IgD-negative memory B cell (primary cell): ENCODE results near the gene NKAP. TPM values are rescaled to one million over a fixed set of nuclear protein-coding genes. Genes with fewer than 3 reads are reported as not detected.
"Not testable (repeated sequence)": the region's sequence is repeated elsewhere in the genome, so short reads cannot be mapped to it uniquely, and the experiment has no call there.

Experiments used
- H3K27ac Mint-ChIP-seq, 3 donors: one replicate each; pipeline ENCODE4 v1.8.0; 2020 to 2022; ENCODE audit warnings: mild to moderate bottlenecking in 3 of 3, mixed read lengths in 3 of 3, moderate library complexity in 1 of 3
- H3K27me3 Mint-ChIP-seq: one replicate; pipeline ENCODE4 v1.8.0; 2021; ENCODE audit warnings: mixed read lengths
- H3K36me3 Mint-ChIP-seq: one replicate; pipeline ENCODE4 v1.8.0; 2020; ENCODE audit warnings: mild to moderate bottlenecking, mixed read lengths
- H3K4me1 Mint-ChIP-seq, 3 donors: one replicate each; pipeline ENCODE4 v1.8.0; 2020 to 2022; ENCODE audit warnings: mixed read lengths in 3 of 3, mild to moderate bottlenecking in 1 of 3
- H3K4me3 Mint-ChIP-seq, 4 donors: one replicate each; pipeline ENCODE4 v1.8.0; 2020 to 2022; ENCODE audit warnings: mild to moderate bottlenecking in 4 of 4, mixed read lengths in 4 of 4, moderate library complexity in 3 of 4
- H3K9me3 Mint-ChIP-seq, 3 donors: one replicate each; pipeline ENCODE4 v1.8.0; 2020 to 2021; ENCODE audit warnings: mixed read lengths in 3 of 3, mild to moderate bottlenecking in 1 of 3
- polyA plus RNA-seq: library from polyadenylated mRNA; unstranded; fragments of 300-500 nt; fragmentation: Illumina TruSeq; gene quantifications from one replicate; pipeline ENCODE4 v1.2.3, GENCODE V29; 2021

NKAP gene
- 5.4 TPM for polyA plus RNA-seq

- peaks cover 7 to 14% (median 7%) of the 10 kb centered on the region in 3 donors for H3K4me1 Mint-ChIP-seq
- H3K27ac Mint-ChIP-seq: peak within 1 kb of the TSS; percentile 89 to 95 (median 94)
- H3K27me3 Mint-ChIP-seq: peaks cover 2% of the 10 kb centered on the region
- peak within 1 kb of the TSS; percentile 82 to 93 (median 86) for H3K4me3 Mint-ChIP-seq
- no peaks in the 10 kb centered on the region for H3K9me3 Mint-ChIP-seq
- H3K36me3 Mint-ChIP-seq: no peaks in the 10 kb centered on the region
Observed at GRCh38 chrX:119943185-119943988, at the start of gene NKAP. NKAP (minus strand) TSS chrX:119943751; CDS start chrX:119943605, 146 bp downstream.

- Mint-ChIP-seq H3K27me3 (peaks cover 47% of the 10 kb centered on the region), H3K9me3 (peaks cover 0 to 2% (median 0%) of the 10 kb centered on the region in 3 donors), H3K4me1 (peaks cover 0 to 9% (median 7%) of the 10 kb centered on the region in 3 donors), H3K27ac (peak overlapping the region in 2 of 3 donors; percentile 36 to 87), H3K4me3 (peak overlapping the region in 3 of 4 donors; percentile 71 to 87 (median 72)), H3K36me3 (peaks cover 1% of the 10 kb centered on the region)
Observed at GRCh38 chrX:119991005-119991787, 47.6 kb upstream of the NKAP start.

- Mint-ChIP-seq H3K27ac (peak overlapping the region in 1 of 3 donors; percentile 36), H3K27me3 (peaks cover 41% of the 10 kb centered on the region), H3K4me3 (peak overlapping the region; percentile 28 to 87 (median 67)), H3K9me3 (no peaks in the 10 kb centered on the region), H3K36me3 (peaks cover 1% of the 10 kb centered on the region), H3K4me1 (peaks cover 0 to 9% (median 7%) of the 10 kb centered on the region in 3 donors)
Observed at GRCh38 chrX:119990556-119991004, 47.0 kb upstream of the NKAP start.

DNA sequence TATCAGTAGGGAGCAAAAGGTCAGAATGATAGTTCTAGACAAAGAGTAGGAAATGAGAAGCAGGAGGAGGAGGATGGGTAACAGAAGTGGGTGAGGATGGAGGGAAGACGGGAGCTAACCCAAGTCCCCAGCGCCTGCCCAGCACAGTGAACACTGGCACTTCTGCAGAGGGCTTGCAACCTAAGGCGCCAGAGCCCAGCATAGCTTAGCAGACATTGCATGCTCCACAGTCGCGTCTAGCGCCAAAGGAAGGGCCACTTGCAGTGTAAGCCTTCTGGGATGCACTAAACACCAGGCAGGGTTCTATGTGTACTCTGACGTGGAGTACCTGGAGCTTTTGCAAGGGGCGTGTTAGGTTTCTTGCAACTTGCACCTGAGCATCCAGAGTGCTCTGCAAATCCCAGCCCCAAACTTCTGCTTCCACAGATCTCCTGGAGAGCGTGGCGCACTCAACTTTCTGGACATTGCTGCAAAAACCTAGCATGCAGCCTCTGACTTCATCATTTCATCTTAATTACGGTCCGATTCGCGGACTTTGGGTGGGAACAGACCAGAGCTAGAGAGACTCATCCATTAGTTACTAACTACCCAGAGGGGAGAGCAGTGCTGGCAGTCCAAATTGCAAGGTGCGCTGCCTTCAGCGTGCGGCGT lies 46.5 kb upstream of the NKAP start:
- Mint-ChIP-seq H3K9me3 (no peaks in the 10 kb centered on the region), H3K27ac (peak overlapping the region in 1 of 3 donors; percentile 36), H3K4me1 (peaks cover 0 to 9% (median 7%) of the 10 kb centered on the region in 3 donors), H3K36me3 (peaks cover 1% of the 10 kb centered on the region), H3K27me3 (peaks cover 37% of the 10 kb centered on the region), H3K4me3 (peak overlapping the region; percentile 28 to 87 (median 78))

GRCh38 chrX:119986203-119986602 lies 42.7 kb upstream of the NKAP start:
- Mint-ChIP-seq H3K9me3 (no peaks in the 10 kb centered on the region), H3K27me3 (peaks cover 24% of the 10 kb centered on the region), H3K27ac (peak overlapping the region in 1 of 3 donors; percentile 54), H3K4me3 (no peak overlapping the region), H3K36me3 (peaks cover 1% of the 10 kb centered on the region), H3K4me1 (peaks cover 0 to 9% (median 7%) of the 10 kb centered on the region in 3 donors)

GRCh38 chrX:119984652-119985051 lies 41.1 kb upstream of the NKAP start:
- peaks cover 1% of the 10 kb centered on the region for H3K36me3 Mint-ChIP-seq

GRCh38 chrX:119983494-119983893 lies 39.9 kb upstream of the NKAP start:
- no peaks in the 10 kb centered on the region for H3K9me3 Mint-ChIP-seq
- H3K4me1 Mint-ChIP-seq: no peaks in the 10 kb centered on the region
- H3K36me3 Mint-ChIP-seq: peaks cover 1% of the 10 kb centered on the region
- no peak overlapping the region for H3K4me3 Mint-ChIP-seq
- H3K27me3 Mint-ChIP-seq: peaks cover 10% of the 10 kb centered on the region
- no peak overlapping the region for H3K27ac Mint-ChIP-seq

More at GRCh38 chrX:119984652-119985051, 41.1 kb upstream of the NKAP start:
- Mint-ChIP-seq H3K27ac (no peak overlapping the region), H3K4me1 (peaks cover 0 to 2% (median 0%) of the 10 kb centered on the region in 3 donors), H3K4me3 (no peak overlapping the region), H3K27me3 (peaks cover 13% of the 10 kb centered on the region), H3K9me3 (no peaks in the 10 kb centered on the region)

DNA sequence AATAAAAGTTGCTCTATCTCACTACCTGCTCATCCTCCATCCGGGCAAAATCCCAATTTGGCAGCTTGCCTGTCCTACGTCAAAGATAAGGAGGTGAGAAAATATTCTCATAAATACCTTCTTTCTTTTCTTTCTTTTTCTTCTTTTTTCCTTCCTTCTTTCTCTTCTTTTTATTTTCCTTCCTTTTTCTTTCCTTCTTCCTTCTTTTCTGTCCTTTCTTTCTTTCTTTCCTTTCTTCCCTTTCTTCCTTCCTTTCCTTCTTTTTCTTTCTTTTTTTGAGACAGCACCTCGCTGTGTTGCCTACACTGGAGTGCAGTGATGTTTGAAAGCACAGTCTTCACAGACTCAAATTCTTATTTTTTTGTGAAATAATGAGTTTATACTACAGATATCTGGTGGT lies 38.6 kb upstream of the NKAP start:
- Mint-ChIP-seq H3K27ac (no peak overlapping the region), H3K27me3 (peaks cover 10% of the 10 kb centered on the region), H3K4me3 (no peak overlapping the region), H3K4me1 (no peaks in the 10 kb centered on the region), H3K9me3 (no peaks in the 10 kb centered on the region), H3K36me3 (no peaks in the 10 kb centered on the region)

DNA sequence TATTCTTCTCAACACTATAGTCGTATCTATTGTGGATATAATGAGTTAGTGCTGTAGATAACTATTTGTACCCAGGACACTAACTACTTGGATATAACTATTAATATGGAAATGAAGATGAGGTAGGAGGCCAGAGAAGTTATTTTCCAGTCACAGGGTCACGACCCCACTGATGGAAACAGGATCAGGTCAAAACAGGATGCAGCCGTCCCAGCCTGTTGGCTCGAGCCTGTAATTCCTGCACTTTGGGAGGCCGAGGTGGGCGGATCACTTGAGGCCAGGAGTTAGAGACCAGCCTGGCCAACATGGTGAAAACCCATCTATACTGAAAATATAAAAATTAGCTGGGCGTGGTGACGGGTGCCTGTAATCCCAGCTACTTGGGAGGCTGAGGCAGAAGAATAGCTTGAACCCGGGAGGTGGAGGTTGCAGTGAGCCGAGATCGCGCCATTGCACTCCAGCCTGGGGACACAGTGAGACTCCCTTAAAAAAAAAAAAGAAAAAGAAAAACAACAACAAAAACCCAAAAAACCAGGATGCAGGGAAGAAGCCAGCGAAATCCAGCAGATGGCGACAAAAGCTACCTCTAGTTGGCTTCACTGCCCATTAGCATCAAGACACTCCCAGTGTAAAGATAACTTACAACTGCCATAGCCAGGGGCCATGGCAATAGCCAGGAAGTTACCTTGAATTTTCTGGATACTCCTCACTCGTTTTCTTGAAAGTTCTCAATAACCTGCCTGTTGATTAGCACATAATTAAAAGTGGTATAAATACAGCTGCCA lies 37.9 kb upstream of the NKAP start:
- H3K4me1 Mint-ChIP-seq: no peaks in the 10 kb centered on the region
- peaks cover 10% of the 10 kb centered on the region for H3K27me3 Mint-ChIP-seq
- no peaks in the 10 kb centered on the region for H3K9me3 Mint-ChIP-seq
- H3K36me3 Mint-ChIP-seq: no peaks in the 10 kb centered on the region
- H3K27ac Mint-ChIP-seq: no peak overlapping the region
- no peak overlapping the region for H3K4me3 Mint-ChIP-seq

GRCh38 chrX:119977172-119977571 lies 33.6 kb upstream of the NKAP start:
- H3K9me3 Mint-ChIP-seq, H3K4me3 Mint-ChIP-seq, H3K4me1 Mint-ChIP-seq, H3K27ac Mint-ChIP-seq, H3K27me3 Mint-ChIP-seq, H3K36me3 Mint-ChIP-seq: not testable (repeated sequence)

GRCh38 chrX:119971184-119971583 lies 27.6 kb upstream of the NKAP start:
- no peak overlapping the region for H3K4me3 Mint-ChIP-seq
- no peak overlapping the region for H3K27ac Mint-ChIP-seq
- H3K36me3 Mint-ChIP-seq: no peaks in the 10 kb centered on the region
- H3K4me1 Mint-ChIP-seq: no peaks in the 10 kb centered on the region
- no peaks in the 10 kb centered on the region for H3K27me3 Mint-ChIP-seq
- no peaks in the 10 kb centered on the region for H3K9me3 Mint-ChIP-seq

DNA sequence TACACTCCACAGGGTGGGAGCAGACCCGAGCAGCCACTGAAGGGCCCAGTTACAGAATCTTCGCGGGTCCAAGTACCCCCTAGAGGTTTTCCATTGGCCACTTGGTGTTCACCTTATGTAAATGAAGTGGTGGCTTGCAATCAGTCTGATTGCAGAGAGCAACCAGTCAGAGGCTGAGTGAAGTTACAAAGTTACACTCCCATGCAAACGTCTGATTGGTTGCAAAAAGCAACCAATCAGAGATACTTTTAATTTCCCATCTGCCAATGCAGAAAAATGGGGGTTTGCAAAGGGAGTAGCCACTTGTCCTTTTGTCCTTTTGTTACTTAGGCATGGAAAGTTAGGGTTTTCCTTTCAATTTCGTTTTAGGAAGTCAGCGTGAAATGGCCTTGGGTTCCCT lies 27.0 kb upstream of the NKAP start:
- H3K27me3 Mint-ChIP-seq: no peaks in the 10 kb centered on the region
- no peaks in the 10 kb centered on the region for H3K9me3 Mint-ChIP-seq
- no peaks in the 10 kb centered on the region for H3K4me1 Mint-ChIP-seq
- no peak overlapping the region for H3K27ac Mint-ChIP-seq
- H3K36me3 Mint-ChIP-seq: no peaks in the 10 kb centered on the region
- H3K4me3 Mint-ChIP-seq: no peak overlapping the region

GRCh38 chrX:119966837-119967236 lies 23.3 kb upstream of the NKAP start:
- not testable (repeated sequence) for H3K36me3 Mint-ChIP-seq, H3K27ac Mint-ChIP-seq, H3K4me1 Mint-ChIP-seq, H3K27me3 Mint-ChIP-seq, H3K4me3 Mint-ChIP-seq, H3K9me3 Mint-ChIP-seq

GRCh38 chrX:119960625-119961024 lies 17.1 kb upstream of the NKAP start:
- H3K4me3 Mint-ChIP-seq: no peak overlapping the region
- H3K4me1 Mint-ChIP-seq: no peaks in the 10 kb centered on the region
- no peak overlapping the region for H3K27ac Mint-ChIP-seq
- H3K36me3 Mint-ChIP-seq: no peaks in the 10 kb centered on the region
- peaks cover 0 to 2% (median 0%) of the 10 kb centered on the region in 3 donors for H3K9me3 Mint-ChIP-seq
- peaks cover 40% of the 10 kb centered on the region for H3K27me3 Mint-ChIP-seq
